ENCODE results near the gene SSTR5. TPM values are rescaled to one million over a fixed set of nuclear protein-coding genes. Genes with fewer than 3 reads are reported as not detected.

SSTR5 gene
- total and polyA plus RNA-seq, 2 of the 4 experiments (the other 2 are of a cell fraction) = not detected

DNA sequence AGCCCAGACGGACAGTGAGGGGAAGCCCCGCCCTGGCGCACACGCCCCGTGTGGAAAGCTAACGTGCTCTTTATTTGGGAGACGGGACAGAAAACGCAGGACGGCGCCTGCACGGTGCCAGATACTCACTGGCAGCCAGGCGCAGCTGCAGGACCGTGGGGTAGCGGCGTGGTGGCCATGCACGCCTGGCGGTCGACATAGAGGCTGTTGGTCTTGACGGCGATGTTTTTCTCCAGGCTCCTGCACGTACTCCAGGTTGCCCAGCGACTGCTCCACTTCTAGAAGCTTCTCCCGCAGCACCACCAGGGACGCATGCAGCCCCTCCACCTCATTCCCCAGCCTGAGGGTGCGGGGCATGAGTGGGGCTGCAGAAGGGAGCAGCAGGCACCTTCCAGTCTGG, 28.6 kb downstream of the SSTR5 start:
- H2AK5ac ChIP-seq (ENCODE audit: low read depth, low read length) = no peak overlapping the region
- WGBS, 2 experiments (ENCODE audit: extremely low coverage in 2 of 2, insufficient read length in 1 of 2) = 67% methylated on average over 15 of the region's 25 CpGs; no CpG with 5 or more reads in 1 of the 2 experiments
- H3K4me3 ChIP-seq (ENCODE audit: insufficient read depth, low read depth, low read length) = no peak overlapping the region
- 0 out of 2 replicates have a peak, but pooled peaks cover 2% of the 10 kb centered on the region for H3K4me1 ChIP-seq (ENCODE audit: control insufficient read depth, insufficient read depth, low read length)
- intact Hi-C loops (cut with micrococcal nuclease) (no loop called here), dilution Hi-C loops (cut with HindIII; ENCODE audit: low sequenced_read_pairs, unreplicated experiment) (no loop called here), in situ Hi-C loops (cut with MboI; ENCODE audit: low sequenced_read_pairs) (no loop called here)
- H2BK20ac ChIP-seq (ENCODE audit: low read depth, low read length) = no peak overlapping the region
- H2BK120ac ChIP-seq (ENCODE audit: low read depth, low read length) = no peak overlapping the region
- H3K18ac ChIP-seq (ENCODE audit: low read depth, low read length) = no peak overlapping the region
- H2AFZ ChIP-seq (replicated peaks; ENCODE audit: low read length, poor library complexity) = no peak overlapping the region
- H4K5ac ChIP-seq (ENCODE audit: low read depth, low read length) = no peak overlapping the region
- CTCF ChIA-PET = no interaction called here
- H3K23ac ChIP-seq (ENCODE audit: low read depth, low read length) = no peak overlapping the region
- no peak overlapping the region for H3K9ac ChIP-seq (ENCODE audit: low read depth, low read length)
- H3K56ac ChIP-seq (ENCODE audit: extremely low read depth, insufficient read depth, low read length) = no peak overlapping the region
- no peak overlapping the region for H2BK15ac ChIP-seq (ENCODE audit: low read depth, low read length)
- DNase-seq (no peak), ATAC-seq (ENCODE audit: low read depth) (no peak)
- no peak overlapping the region for H3K4me2 ChIP-seq (ENCODE audit: low read depth, low read length)
- TF ChIP-seq SMC3 (IDR thresholded peaks at IDR 0.05; ENCODE audit: low read depth, low read length) = no peak
- TF ChIP-seq BHLHE40 (IDR thresholded peaks at IDR 0.05; ENCODE audit: low read depth, low read length) = no peak
- no peak for TF ChIP-seq RCOR1 (IDR thresholded peaks at IDR 0.05; ENCODE audit: insufficient replicate concordance, low read length)
- no peak for TF ChIP-seq CTCF (conservative IDR thresholded peaks at IDR 0.05; ENCODE audit: low read depth, low read length)
- no peak for TF ChIP-seq CHD1 (IDR thresholded peaks at IDR 0.05; ENCODE audit: low read depth, low read length)
- no peak for TF ChIP-seq FOS (IDR thresholded peaks at IDR 0.05; ENCODE audit: low read depth, low read length)
- no peak for TF ChIP-seq ELK1 (IDR thresholded peaks at IDR 0.05; ENCODE audit: borderline replicate concordance, low read depth, low read length)
- no peak for TF ChIP-seq RFX5 (IDR thresholded peaks at IDR 0.05; ENCODE audit: low read depth, low read length)
- no peak for TF ChIP-seq RAD21 (IDR thresholded peaks at IDR 0.05; ENCODE audit: low read length)
- no peak for TF ChIP-seq MAFK (IDR thresholded peaks at IDR 0.05; ENCODE audit: low read depth, low read length)
- TF ChIP-seq CEBPB (IDR thresholded peaks at IDR 0.05; ENCODE audit: low read depth, low read length) = no peak
- TF ChIP-seq, protein P1, sequence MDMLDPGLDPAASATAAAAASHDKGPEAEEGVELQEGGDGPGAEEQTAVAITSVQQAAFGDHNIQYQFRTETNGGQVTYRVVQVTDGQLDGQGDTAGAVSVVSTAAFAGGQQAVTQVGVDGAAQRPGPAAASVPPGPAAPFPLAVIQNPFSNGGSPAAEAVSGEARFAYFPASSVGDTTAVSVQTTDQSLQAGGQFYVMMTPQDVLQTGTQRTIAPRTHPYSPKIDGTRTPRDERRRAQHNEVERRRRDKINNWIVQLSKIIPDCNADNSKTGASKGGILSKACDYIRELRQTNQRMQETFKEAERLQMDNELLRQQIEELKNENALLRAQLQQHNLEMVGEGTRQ (IDR thresholded peaks at IDR 0.05; ENCODE audit: low read depth, low read length) = no peak
- no peak for TF ChIP-seq POLR2A (IDR thresholded peaks at IDR 0.05; ENCODE audit: low read depth, low read length)
- TF ChIP-seq MAZ (IDR thresholded peaks at IDR 0.05; ENCODE audit: borderline replicate concordance, low read depth, low read length) = no peak
- no peak for TF ChIP-seq MXI1 (IDR thresholded peaks at IDR 0.05; ENCODE audit: borderline replicate concordance, low read depth, low read length)
- POLR2A ChIA-PET (ENCODE audit: unreplicated experiment) = no interaction called here
- no peaks in the 10 kb centered on the region for H3K9me3 ChIP-seq (ENCODE audit: control insufficient read depth, insufficient read depth, low read length)
- no peaks in the 10 kb centered on the region for H3K79me1 ChIP-seq (ENCODE audit: low read depth in 1 of 2, low read length in 2 of 2)
- BruUV-seq (replicated peaks) = no TSS peak
- H3K27ac ChIP-seq (ENCODE audit: insufficient read depth, low read length) = no peak overlapping the region
- no peak overlapping the region for H3K14ac ChIP-seq (replicated peaks; ENCODE audit: low read depth, low read length)
- no peak overlapping the region for H4K8ac ChIP-seq (ENCODE audit: low read depth in 2 of 2, low read length in 2 of 2)
- peaks cover 20% of the 10 kb centered on the region; the same call in 1 of the 2 replicates for H3K27me3 ChIP-seq (ENCODE audit: control insufficient read depth, insufficient read depth, low read length)
- no peak overlapping the region for H2BK5ac ChIP-seq (ENCODE audit: low read depth, low read length, poor library complexity, severe bottlenecking)
- no peak overlapping the region for H3K4ac ChIP-seq (ENCODE audit: low read depth, low read length)
- H3K36me3 ChIP-seq (ENCODE audit: control insufficient read depth, insufficient read depth, low read length) = no peaks in the 10 kb centered on the region
- no peaks in the 10 kb centered on the region for H3K9me1 ChIP-seq (ENCODE audit: insufficient read depth, low read length)
- H4K91ac ChIP-seq (ENCODE audit: insufficient read depth, low read depth, low read length) = no peak overlapping the region
- no peaks in the 10 kb centered on the region; the same call in 1 of the 2 replicates for H4K20me1 ChIP-seq (ENCODE audit: insufficient read depth, low read length)
- no peak overlapping the region for H2AK9ac ChIP-seq (replicated peaks; ENCODE audit: low read depth, low read length, poor library complexity)

Measured in IMR-90 (cell line).